GM12801 (cell line): ENCODE data around the gene RASAL2.

Experiments
- TF ChIP-seq, protein P1 (sequence below): IDR thresholded peaks from one replicate; pipeline ENCODE4 v1.5.1; 2011; ENCODE audit warnings: control low read depth; ENCODE audit not compliant: insufficient read length; ENCODE audit errors: extremely low read depth

The RASAL2 gene

DNA sequence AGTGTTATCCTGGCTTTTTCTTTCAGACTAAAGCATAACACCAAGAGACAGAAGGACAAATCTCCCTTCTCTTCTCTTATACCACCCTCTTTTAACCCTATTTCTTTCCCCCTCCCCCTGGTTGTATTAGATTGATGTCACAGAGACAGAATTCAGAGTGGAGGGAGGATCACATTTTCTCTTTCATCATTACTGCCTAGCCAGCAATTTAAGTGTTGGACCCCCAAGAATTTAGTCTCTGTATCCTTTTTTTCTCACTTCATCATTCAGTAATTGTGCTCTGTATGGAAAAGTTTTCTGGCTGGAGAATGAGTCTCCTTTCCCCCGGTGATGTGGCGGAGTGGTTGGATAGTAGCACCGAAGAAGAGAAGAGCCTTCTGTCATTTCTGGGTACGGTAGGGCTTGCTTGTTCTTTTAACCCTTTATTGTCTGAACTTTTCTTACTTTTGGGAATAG is 278.1 kb downstream of the RASAL2 start:
- TF ChIP-seq, protein P1, sequence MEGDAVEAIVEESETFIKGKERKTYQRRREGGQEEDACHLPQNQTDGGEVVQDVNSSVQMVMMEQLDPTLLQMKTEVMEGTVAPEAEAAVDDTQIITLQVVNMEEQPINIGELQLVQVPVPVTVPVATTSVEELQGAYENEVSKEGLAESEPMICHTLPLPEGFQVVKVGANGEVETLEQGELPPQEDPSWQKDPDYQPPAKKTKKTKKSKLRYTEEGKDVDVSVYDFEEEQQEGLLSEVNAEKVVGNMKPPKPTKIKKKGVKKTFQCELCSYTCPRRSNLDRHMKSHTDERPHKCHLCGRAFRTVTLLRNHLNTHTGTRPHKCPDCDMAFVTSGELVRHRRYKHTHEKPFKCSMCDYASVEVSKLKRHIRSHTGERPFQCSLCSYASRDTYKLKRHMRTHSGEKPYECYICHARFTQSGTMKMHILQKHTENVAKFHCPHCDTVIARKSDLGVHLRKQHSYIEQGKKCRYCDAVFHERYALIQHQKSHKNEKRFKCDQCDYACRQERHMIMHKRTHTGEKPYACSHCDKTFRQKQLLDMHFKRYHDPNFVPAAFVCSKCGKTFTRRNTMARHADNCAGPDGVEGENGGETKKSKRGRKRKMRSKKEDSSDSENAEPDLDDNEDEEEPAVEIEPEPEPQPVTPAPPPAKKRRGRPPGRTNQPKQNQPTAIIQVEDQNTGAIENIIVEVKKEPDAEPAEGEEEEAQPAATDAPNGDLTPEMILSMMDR, result no peak

DNA sequence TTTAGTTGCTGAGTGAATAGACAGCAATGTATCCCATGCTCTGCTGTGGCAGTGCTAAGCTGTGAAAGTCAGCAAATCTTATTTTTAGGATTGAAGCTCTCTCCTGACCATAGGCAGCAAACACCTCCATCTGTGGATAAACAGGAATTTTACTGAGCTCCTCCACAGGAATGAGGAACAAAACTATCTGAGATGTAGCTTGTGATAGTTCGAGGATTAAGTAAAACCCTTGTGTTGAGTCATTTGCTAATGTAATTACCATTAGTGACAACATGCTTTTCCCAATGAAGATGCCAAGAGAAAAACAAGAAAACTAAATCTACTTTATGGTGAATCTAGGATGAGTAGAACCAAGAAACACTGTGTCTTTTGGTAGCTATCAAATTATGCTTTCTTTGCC is 280.1 kb downstream of the RASAL2 start:
- TF ChIP-seq, protein P1, result no peak

DNA sequence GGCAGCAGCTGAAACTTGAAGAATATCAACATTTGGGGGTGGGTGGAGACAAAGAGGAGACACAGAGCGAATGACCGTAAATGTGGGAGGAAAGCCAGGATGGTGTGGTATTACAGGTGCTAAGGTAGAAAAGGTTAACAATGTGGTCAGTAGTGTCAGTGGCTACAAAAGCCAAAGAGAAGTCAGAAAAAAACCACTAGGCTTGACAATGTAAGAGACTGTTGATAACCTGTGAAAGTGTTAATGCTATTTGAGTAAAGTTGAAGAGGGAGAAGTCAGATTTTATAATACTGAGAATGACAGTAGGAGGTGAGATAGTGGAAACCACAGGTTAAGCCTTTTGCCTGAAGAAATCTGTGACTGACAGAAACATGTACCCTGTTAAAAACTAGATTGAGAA is 282.1 kb downstream of the RASAL2 start:
- TF ChIP-seq, protein P1, result no peak

DNA sequence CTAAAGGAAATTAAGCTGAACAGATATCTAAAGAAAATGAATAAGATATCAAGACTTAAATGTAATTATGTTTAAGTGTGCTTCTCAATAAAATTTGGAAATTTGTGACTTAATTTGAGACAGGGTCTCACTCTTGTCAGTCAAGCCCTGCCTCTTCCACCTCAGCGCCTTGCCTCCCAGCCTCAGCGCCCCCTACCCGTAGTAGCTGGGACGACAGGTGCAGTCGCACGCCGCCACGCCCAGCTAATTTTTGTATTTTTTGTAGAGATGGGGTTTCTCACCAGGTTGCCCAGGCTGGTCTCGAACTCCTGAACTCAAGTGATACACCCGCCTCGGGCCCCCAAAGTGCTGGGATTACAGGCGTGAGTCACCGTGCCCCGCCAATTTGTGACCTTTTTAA is 285.9 kb downstream of the RASAL2 start:
- TF ChIP-seq, protein P1, result no peak

DNA sequence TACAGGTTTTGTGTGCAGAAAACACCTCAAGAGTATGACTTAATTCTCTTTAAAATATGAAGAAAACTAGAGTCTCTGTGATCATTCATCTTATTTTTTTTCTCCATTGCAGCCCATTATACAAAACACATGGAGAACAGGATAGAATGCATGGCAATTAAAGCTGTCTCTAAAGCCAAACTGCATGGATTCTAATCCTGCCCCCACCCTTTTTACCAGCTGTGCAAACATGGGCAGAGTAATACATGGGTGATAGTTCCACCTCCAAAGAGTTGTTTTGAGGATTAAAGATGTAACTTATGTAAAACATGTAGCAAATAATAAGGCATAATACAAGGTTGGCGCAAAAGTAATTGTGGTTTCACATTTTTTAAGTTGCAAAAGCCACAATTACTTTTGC is 288.5 kb downstream of the RASAL2 start:
- TF ChIP-seq, protein P1, result no peak

DNA sequence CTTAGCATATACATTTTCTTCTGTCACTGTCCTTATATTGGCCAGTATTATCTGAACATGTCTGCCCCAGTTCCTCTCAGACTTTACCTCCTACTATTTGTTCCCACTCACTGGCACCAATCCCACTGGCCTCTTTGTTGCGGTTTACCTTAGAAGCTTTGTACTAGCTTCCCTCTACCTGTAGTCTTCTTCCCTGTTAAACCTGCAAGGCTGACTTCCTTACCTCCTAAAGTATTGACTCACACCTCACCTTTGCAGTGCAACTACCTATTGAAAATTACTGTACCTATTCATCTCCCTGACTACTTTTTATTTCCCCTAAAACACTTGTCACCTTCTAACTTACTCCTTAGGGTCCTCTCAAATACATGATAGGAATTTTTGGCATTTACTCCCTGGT is 291.8 kb downstream of the RASAL2 start:
- TF ChIP-seq, protein P1, result no peak

DNA sequence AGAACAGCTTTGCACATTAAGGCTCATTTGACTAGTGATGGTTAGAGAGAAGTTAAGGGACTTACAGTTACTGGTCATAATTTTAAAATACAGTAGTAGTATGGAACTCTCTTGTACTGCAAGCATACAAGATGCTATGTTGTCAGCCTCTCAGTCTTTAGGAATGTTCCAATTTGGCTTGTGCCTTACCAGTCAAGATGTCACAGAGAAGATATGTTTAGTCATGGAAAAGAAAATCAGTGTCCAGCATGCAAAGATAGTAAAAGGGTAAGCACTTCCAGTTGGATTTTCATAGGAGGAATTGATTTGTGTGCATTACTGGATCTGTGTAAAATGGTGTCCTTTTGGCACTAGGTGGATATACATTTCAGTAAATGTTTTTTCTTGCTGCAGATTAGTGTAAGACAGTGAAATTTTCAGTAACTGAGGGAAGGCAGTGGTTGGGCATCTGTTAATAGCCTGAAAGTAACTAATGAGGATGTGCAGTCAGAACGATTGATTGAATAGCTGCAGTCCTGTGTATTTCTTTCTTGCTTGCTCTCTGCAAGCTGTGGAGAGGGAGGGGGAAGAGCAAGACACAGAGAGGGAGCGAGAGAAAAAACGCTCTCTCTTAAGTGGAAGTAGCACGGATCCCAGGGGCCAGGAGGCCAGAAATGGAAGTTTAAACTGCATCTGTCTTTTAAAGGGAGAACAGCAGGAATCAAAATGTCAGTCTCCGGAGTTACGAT is 294.7 kb downstream of the RASAL2 start:
- TF ChIP-seq, protein P1, result no peak
